ENCODE data around the gene RFX3. TPM values are rescaled to one million over a fixed set of nuclear protein-coding genes. Genes with fewer than 3 reads are reported as not detected.

Gene RFX3
- total RNA-seq, result 10 to 100 TPM in 1 of 4 donors, 1 to 10 TPM in 3; 7.0 to 11.3 (median 8.6) TPM

GRCh38 chr9:3525836-3526164 lies at the start of gene RFX3:
TSS of gene RFX3 (minus strand) at chr9:3526001. CDS start at chr9:3395588, 130,413 bp downstream.
- DNase-seq (ENCODE audit: low spot score) (peak; percentile 55), ATAC-seq (ENCODE audit: low FRiP score) (peak; percentile 88)
- TF ChIP-seq CTCF (IDR thresholded peaks at IDR 0.05), result no peak

GRCh38 chr9:3571500-3571899 lies 45.7 kb upstream of the RFX3 start:
- ATAC-seq (ENCODE audit: low FRiP score), result no peak
- no peak for TF ChIP-seq CTCF (IDR thresholded peaks at IDR 0.05)
- DNase-seq (ENCODE audit: low spot score), result no peak

- no peak for DNase-seq (ENCODE audit: low spot score)
- ATAC-seq (ENCODE audit: low FRiP score), result no peak
- no peak for TF ChIP-seq CTCF (IDR thresholded peaks at IDR 0.05)
Measured at GRCh38 chr9:3569529-3569928, 43.7 kb upstream of the RFX3 start.

GRCh38 chr9:3567988-3568387 lies 42.2 kb upstream of the RFX3 start:
- ATAC-seq (ENCODE audit: low FRiP score) (no peak), DNase-seq (ENCODE audit: low spot score) (no peak)
- no peak for TF ChIP-seq CTCF (IDR thresholded peaks at IDR 0.05)

GRCh38 chr9:3553076-3553765 lies 27.4 kb upstream of the RFX3 start:
- no peak for DNase-seq (ENCODE audit: low spot score)
- ATAC-seq (ENCODE audit: low FRiP score), result no peak
- no peak for TF ChIP-seq CTCF (IDR thresholded peaks at IDR 0.05)

GRCh38 chr9:3549225-3549624 lies 23.4 kb upstream of the RFX3 start:
- no peak for TF ChIP-seq CTCF (IDR thresholded peaks at IDR 0.05)
- ATAC-seq (ENCODE audit: low FRiP score) (no peak), DNase-seq (ENCODE audit: low spot score) (no peak)

- no peak for TF ChIP-seq CTCF (IDR thresholded peaks at IDR 0.05)
- DNase-seq (ENCODE audit: low spot score) (no peak), ATAC-seq (ENCODE audit: low FRiP score) (no peak)
Measured at GRCh38 chr9:3548648-3549047, 22.8 kb upstream of the RFX3 start.

All from omental fat pad (tissue), 4 donors.